Activated CD4-positive, alpha-beta memory T cell treated with anti-CD3 and anti-CD28 coated beads, Interleukin-2, amount 10 ng/mL, durations not matched to agents 7 days and 5 days (primary cell): Measurements from ENCODE around the gene MAFG. TPM values are rescaled to one million over a fixed set of nuclear protein-coding genes. Genes with fewer than 3 reads are reported as not detected.
A peak's percentile ranks its signal among the peaks of the same experiment; 100 is the strongest.

ENCODE experiments used
- CTCF ChIA-PET: fragments of 350-600 bp; sonication (Branson Sonifier 250); formaldehyde crosslinking; loops from one replicate; lab custom pipeline; 2021; ENCODE audit warnings: antibody characterized with exemption, inconsistent platforms; lab: Charles Lee
- POLR2A ChIA-PET: fragments of 350-600 bp; sonication (Branson Sonifier 250); formaldehyde crosslinking; loops from one replicate; lab custom pipeline; 2021; ENCODE audit warnings: antibody characterized with exemption; lab: Charles Lee
- DNase-seq: peaks from one replicate; pipeline ENCODE4 v3.0.0-alpha.2; 2020
- H3K27ac Mint-ChIP-seq: one replicate; pipeline ENCODE4 v1.8.0; 2021; ENCODE audit warnings: mild to moderate bottlenecking, mixed read lengths
- H3K27me3 Mint-ChIP-seq: one replicate; pipeline ENCODE4 v1.8.0; 2021; ENCODE audit warnings: mixed read lengths
- H3K36me3 Mint-ChIP-seq: one replicate; pipeline ENCODE4 v1.8.0; 2021; ENCODE audit warnings: low read depth, mixed read lengths
- H3K4me1 Mint-ChIP-seq: one replicate; pipeline ENCODE4 v1.8.0; 2021; ENCODE audit warnings: mixed read lengths
- H3K4me3 Mint-ChIP-seq: one replicate; pipeline ENCODE4 v1.8.0; 2021; ENCODE audit warnings: mild to moderate bottlenecking, mixed read lengths
- H3K9me3 Mint-ChIP-seq: one replicate; pipeline ENCODE4 v1.8.0; 2021; ENCODE audit warnings: mixed read lengths
- total RNA-seq, 2 experiments: library from RNA; stranded (reverse); gene quantifications; one replicate each; pipeline ENCODE4 v1.2.3, GENCODE V29; 2021

Gene MAFG
- total RNA-seq, 2 experiments from 2014 or later, result 35.2 to 36.5 TPM

DNA sequence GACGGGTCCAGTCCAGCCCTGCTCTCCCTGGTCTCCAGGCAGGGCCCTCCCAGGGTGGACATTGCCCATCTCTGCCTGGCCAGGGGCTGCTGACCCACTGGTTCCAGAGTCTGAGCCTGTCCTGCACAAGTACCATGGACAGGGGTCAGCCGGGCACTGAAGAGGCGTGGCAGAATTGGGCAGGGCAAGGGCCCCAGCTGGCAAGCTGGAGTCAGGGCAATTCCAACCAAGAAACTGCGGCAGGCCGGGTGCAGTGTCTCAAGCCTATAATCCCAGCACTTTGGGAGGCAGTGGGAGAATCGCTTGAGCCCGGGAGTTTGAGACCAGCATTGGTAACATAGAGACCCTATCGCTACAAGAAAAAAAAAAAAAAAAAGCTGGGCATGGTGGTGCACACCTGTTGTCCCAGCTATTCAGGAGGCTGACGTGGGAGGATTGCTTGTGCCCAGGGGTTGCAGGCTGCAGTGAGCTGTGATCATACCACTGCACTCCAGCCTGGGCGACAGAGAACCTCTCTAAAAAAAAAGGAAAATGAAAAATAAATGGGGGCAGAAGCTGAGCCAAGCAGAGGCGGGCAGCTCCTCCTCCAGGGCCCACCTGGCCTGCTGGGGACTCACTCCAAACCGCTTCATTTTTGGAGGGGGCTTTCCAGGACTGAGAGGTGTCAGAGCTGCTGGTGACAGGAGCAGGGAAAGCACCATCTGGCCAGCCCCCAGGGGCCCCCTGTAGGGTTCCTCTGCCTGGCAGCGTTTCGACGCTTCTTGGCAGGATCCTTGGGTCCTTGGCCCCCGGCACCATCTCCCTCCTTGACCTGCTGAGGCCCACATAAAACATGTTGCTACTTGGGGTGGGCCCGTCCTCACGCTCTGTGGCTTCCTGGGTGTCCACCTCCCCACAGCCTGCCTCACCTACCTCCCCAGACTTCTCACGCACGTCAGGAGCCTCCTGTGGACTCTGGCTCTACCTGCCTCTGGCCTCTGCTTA lies 2.9 kb upstream of the MAFG start:
- H3K4me3 Mint-ChIP-seq, result no peak overlapping the region
- H3K36me3 Mint-ChIP-seq, result peaks cover 6% of the 10 kb centered on the region
- H3K27me3 Mint-ChIP-seq, result peaks cover 4% of the 10 kb centered on the region
- no peak overlapping the region for H3K27ac Mint-ChIP-seq
- ChIA-PET POLR2A (interaction anchor here (1.6 to 1.7 kb wide), 2 partner anchors 14 to 72 kb away, joined by 3 to 5 read pairs; no protein-coding TSS in a partner anchor), CTCF (interaction anchor here (0.5 kb wide), 1 partner anchor 205 kb away, joined by 3 read pairs; no protein-coding TSS in a partner anchor)
- peaks cover 14% of the 10 kb centered on the region for H3K4me1 Mint-ChIP-seq
- no peak for DNase-seq
- no peaks in the 10 kb centered on the region for H3K9me3 Mint-ChIP-seq

DNA sequence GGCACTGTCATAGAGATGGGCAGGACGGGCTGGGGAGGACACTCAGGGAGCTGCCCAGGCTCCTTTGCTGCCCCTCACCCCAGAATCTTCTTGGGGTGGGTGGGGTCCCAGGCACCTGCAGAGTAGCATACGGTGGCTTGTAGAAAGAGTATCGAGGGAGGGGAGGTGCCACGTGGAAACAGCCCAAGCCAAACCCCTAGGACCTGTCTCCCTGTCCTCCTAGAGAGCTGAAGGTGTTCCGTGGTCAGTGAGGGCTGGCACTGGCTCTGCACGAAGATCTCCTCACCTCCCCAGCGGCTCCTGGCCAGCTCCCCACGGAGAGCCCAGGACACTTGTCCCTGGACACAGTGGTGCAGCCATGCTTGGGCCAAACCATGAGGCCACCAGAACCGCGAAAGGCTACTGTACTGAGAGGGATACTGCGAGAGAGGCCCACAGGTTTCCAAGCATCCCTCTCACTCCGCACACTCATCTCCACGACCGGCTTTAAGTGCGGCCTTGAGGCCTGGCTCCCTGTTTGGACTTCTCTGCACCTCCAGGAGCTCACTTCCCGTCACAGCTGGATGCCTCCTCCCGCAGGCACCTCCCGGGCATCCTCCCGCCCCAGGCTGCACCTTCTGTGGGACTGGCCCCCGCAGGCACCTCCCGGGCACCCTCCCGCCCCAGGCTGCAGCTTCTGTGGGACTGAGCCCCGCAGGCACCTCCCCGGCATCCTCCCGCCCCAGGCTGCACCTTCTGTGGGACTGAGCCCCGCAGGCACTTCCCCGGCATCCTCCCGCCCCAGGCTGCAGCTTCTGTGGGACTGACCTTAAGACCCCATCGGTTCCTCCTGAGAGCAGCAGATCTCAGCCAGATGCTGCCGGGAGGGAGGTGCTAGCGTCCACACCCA lies 2.0 kb upstream of the MAFG start:
- H3K4me3 Mint-ChIP-seq, result peak overlapping the region; percentile 43
- peaks cover 4% of the 10 kb centered on the region for H3K27me3 Mint-ChIP-seq
- CTCF ChIA-PET, result interaction anchor here (0.6 to 1.0 kb wide), 2 partner anchors 14 to 193 kb away, joined by 3 read pairs; no protein-coding TSS in a partner anchor
- H3K4me1 Mint-ChIP-seq, result peaks cover 22% of the 10 kb centered on the region
- no peaks in the 10 kb centered on the region for H3K9me3 Mint-ChIP-seq
- no peak for DNase-seq
- no peak overlapping the region for H3K27ac Mint-ChIP-seq
- POLR2A ChIA-PET, result interaction anchor here (1.6 to 7.6 kb wide), 4 partner anchors 12 to 71 kb away, joined by 3 to 62 read pairs (median 24); partner anchors contain the start of genes ARHGDIA and SIRT7
- H3K36me3 Mint-ChIP-seq, result peaks cover 6% of the 10 kb centered on the region

DNA sequence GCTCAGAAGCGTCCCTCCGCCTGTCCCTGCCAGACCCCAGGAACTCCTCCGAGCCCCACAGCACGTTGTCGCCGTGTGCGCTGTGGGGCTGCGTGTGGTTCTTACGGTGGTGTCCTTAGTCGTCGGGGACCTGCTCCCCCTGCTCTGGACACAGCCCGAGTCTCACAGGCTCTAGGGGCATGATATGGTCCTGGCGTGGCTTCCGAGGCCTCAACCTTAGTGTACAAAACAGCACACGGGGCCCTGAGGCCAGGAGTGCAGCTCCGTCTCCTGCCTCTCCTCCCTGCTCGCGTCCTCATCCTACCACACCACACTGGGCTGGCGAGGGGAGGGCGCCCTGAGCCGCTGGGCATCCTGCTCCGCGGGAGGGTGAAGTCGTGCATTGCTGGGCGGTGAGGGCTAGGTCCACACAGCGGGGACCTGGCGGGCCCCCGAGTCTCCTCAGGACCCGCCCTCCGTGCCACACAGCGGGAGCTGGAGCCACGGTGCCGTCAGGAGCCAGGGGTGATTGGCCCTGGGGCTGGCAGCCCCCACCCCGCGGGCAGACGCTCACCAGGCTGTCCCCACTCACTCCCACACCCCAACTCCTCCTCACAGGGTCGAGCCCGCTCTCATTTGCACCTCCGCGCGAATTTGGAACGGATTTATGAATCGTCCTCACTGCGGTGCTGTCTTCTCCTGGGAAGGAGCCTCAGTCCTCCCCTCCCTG lies 1.2 kb upstream of the MAFG start:
- H3K27ac Mint-ChIP-seq, result no peak overlapping the region
- ChIA-PET CTCF (interaction anchor here (0.6 to 2.4 kb wide), 4 partner anchors 13 to 192 kb away, joined by 3 to 8 read pairs (median 4); no protein-coding TSS in a partner anchor), POLR2A (interaction anchor here (1.7 to 7.6 kb wide), 4 partner anchors 11 to 96 kb away, joined by 5 to 62 read pairs (median 27); partner anchors contain the start of genes ARHGDIA, MCRIP1 and SIRT7)
- no peaks in the 10 kb centered on the region for H3K9me3 Mint-ChIP-seq
- DNase-seq, result no peak
- peaks cover 30% of the 10 kb centered on the region for H3K4me1 Mint-ChIP-seq
- peak overlapping the region; percentile 58 for H3K4me3 Mint-ChIP-seq
- peaks cover 4% of the 10 kb centered on the region for H3K27me3 Mint-ChIP-seq
- peaks cover 6% of the 10 kb centered on the region for H3K36me3 Mint-ChIP-seq

DNA sequence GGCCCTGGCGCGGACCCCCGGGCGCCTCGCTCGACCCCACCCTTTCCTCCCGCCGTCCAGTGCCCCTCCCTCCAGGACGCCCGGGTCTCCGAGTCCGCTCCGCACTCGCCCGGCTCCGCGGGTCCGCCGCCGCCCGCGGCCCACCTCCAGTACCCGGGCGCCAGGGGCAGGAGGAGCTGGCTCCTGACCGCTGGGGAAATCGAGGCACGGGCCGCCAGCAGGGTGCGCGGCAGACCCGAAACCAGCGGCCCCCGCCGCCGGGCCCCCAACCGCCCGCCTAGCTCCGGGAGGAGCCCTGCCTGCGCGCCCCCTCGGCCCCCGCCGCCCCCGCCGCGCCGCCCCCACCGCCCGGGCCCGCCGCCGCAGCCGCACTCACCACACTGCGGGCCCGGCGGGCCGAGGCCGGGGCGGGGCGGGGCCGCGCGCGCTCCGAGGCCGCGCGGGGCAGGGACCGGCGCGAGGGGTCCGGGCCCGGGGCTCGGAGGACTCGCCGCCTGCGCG lies 333 bp downstream of the MAFG start:
- POLR2A ChIA-PET, result interaction anchor here (0.5 to 7.6 kb wide), 18 partner anchors 8 to 225 kb away, joined by 3 to 62 read pairs (median 4); partner anchors contain the start of genes ANAPC11, ARHGDIA, DCXR and FASN
- peaks cover 11% of the 10 kb centered on the region for H3K36me3 Mint-ChIP-seq
- H3K27me3 Mint-ChIP-seq, result peaks cover 4% of the 10 kb centered on the region
- CTCF ChIA-PET, result interaction anchor here (0.7 to 2.7 kb wide), 9 partner anchors 9 to 111 kb away, joined by 3 to 13 read pairs (median 3); partner anchors contain the start of gene DCXR
- peaks cover 38% of the 10 kb centered on the region for H3K4me1 Mint-ChIP-seq
- peak overlapping the region; percentile 61 for H3K4me3 Mint-ChIP-seq
- DNase-seq, result no peak
- no peaks in the 10 kb centered on the region for H3K9me3 Mint-ChIP-seq
- H3K27ac Mint-ChIP-seq, result peak overlapping the region; percentile 64

DNA sequence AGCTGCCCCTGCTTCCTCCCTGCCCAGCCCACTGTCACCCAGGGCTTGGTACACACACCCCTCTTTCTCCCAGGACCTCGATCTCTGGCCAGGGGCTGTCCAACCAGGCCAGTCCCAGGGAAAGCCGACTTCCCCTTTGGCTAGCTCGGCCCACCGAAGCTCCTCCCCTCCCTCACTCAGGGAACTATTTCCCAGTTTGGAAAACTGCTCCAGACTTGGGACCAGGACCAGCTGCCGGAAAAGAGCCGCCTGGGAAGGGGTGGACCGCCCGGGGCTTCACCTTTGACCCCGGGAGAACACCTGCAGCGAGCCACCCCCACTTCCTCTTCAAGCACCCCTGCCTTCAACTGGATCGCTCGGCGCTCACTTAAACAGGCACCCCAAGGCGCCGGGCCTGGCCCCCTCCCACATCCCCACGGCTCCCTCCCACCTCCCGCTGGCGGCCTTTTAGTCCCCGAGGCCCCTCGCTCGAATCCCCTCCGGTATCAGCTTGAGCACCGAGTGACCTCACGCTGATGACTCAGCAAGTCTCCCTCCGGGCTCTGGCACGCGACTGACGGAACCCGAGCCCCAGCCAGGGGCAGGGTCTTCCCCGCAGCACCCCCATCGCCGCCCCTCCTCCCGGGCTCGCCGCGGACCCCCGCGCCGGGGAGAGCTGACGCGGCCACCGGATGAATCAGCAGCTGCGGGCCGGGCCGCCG lies 934 bp downstream of the MAFG start:
- peaks cover 4% of the 10 kb centered on the region for H3K27me3 Mint-ChIP-seq
- DNase-seq, result peak; percentile 65
- peak overlapping the region; percentile 91 for H3K4me3 Mint-ChIP-seq
- peak overlapping the region; percentile 94 for H3K27ac Mint-ChIP-seq
- H3K9me3 Mint-ChIP-seq, result no peaks in the 10 kb centered on the region
- POLR2A ChIA-PET, result interaction anchor here (0.8 to 7.6 kb wide), 19 partner anchors 9 to 523 kb away, joined by 3 to 62 read pairs (median 4); partner anchors contain the start of genes ARHGDIA, ARL16, CENPX and DCXR
- H3K36me3 Mint-ChIP-seq, result peaks cover 13% of the 10 kb centered on the region
- CTCF ChIA-PET, result interaction anchor here (0.8 to 2.7 kb wide), 5 partner anchors 10 to 111 kb away, joined by 3 to 13 read pairs (median 5); partner anchors contain the start of gene DCXR
- H3K4me1 Mint-ChIP-seq, result peaks cover 39% of the 10 kb centered on the region

DNA sequence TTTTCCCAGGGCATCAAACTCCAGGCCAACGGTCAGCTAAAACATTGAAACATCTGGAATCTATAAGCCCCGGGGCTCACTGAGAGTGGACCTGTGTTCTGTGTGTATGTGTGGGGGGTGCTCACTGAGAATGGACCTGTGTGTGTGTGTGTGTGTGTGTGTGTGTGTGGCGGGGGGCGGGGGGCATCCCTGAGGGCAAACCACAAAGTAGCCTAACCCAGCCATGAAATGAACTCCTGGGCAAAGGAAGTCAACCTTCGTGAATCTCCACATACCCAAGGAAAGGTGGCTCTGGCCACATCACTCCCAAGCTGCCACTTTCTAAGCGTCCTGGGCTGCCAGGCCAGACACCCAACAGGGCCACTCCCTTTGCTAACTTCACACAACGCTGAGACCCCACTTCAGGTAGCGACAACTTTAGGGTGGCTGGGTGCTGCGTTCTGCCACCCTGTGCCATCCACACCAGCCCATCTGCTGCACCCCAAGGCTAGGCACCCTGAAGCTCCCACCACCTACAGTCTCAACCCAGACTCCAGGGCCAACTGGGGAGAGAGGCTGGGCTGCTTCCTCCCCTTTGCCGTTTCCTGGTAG lies 1.6 kb downstream of the MAFG start:
- DNase-seq, result no peak
- Mint-ChIP-seq H3K4me1 (peaks cover 42% of the 10 kb centered on the region), H3K4me3 (peak overlapping the region; percentile 91), H3K27ac (peak overlapping the region; percentile 94), H3K36me3 (peaks cover 16% of the 10 kb centered on the region), H3K9me3 (no peaks in the 10 kb centered on the region), H3K27me3 (peaks cover 4% of the 10 kb centered on the region)
- CTCF ChIA-PET, result interaction anchor here (0.8 to 2.7 kb wide), 6 partner anchors 9 to 112 kb away, joined by 3 to 13 read pairs (median 4); partner anchors contain the start of genes DCXR and P4HB
- POLR2A ChIA-PET, result interaction anchor here (0.7 to 7.6 kb wide), 17 partner anchors 9 to 523 kb away, joined by 3 to 62 read pairs (median 4); partner anchors contain the start of genes ARHGDIA, ARL16, CENPX and DCXR

DNA sequence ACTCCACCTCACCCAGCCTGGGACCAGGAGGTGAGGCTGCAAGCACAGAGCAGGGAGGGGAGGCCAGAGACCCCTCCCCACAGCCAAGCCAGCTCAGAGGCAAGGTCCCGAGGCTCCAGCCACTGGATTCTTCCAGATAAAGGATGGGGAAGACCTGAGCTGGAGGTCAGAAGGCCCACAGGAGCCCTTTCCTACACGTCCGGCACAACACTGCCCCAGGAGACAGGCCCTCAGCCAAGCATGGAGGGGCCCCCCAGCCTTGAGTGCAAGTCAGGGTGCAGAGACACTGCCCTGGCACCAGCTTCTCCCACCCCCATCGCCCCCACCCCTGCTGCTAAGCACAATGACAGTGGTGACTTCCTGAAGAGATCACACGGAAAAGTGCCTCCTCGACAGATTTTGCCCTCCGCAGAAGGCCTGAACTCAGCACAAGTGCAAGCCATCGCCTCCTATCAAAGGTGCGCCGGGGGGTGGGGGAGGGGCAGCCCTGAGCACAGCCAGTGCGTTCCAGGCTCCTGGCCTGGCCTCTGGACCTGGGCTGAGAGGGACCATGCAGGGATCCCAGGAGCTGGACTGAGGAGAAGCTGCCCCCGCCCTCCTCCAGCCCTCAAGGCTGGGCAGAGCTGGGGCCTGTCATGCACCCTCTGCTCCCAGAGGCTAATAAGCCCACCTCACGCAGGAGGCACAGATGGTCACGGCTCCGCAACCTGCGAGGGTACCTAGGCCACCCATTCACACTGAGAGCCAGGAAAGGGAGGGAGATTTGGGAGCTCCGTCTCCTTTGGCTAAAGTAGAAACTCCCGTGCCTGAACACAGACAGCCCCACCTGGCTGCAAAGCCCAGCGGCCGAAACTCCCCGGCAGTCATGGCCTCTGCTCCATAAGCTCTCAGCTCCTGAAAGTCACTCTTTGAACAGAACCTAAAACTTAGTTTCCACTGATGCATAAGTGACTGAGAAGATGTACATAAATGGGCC lies 2.7 kb downstream of the MAFG start:
- CTCF ChIA-PET, result interaction anchor here (0.9 to 1.7 kb wide), 3 partner anchors 35 to 64 kb away, joined by 3 to 6 read pairs (median 5); partner anchors contain the start of genes NOTUM and P4HB
- peak; percentile 57 for DNase-seq
- peaks cover 43% of the 10 kb centered on the region for H3K4me1 Mint-ChIP-seq
- peaks cover 20% of the 10 kb centered on the region for H3K36me3 Mint-ChIP-seq
- H3K27ac Mint-ChIP-seq, result peak overlapping the region; percentile 94
- H3K4me3 Mint-ChIP-seq, result peak overlapping the region; percentile 59
- no peaks in the 10 kb centered on the region for H3K9me3 Mint-ChIP-seq
- POLR2A ChIA-PET, result interaction anchor here (0.7 to 7.6 kb wide), 12 partner anchors 8 to 525 kb away, joined by 3 to 62 read pairs (median 4); partner anchors contain the start of genes ANAPC11, ARHGDIA, ARL16 and HGS
- peaks cover 4% of the 10 kb centered on the region for H3K27me3 Mint-ChIP-seq

DNA sequence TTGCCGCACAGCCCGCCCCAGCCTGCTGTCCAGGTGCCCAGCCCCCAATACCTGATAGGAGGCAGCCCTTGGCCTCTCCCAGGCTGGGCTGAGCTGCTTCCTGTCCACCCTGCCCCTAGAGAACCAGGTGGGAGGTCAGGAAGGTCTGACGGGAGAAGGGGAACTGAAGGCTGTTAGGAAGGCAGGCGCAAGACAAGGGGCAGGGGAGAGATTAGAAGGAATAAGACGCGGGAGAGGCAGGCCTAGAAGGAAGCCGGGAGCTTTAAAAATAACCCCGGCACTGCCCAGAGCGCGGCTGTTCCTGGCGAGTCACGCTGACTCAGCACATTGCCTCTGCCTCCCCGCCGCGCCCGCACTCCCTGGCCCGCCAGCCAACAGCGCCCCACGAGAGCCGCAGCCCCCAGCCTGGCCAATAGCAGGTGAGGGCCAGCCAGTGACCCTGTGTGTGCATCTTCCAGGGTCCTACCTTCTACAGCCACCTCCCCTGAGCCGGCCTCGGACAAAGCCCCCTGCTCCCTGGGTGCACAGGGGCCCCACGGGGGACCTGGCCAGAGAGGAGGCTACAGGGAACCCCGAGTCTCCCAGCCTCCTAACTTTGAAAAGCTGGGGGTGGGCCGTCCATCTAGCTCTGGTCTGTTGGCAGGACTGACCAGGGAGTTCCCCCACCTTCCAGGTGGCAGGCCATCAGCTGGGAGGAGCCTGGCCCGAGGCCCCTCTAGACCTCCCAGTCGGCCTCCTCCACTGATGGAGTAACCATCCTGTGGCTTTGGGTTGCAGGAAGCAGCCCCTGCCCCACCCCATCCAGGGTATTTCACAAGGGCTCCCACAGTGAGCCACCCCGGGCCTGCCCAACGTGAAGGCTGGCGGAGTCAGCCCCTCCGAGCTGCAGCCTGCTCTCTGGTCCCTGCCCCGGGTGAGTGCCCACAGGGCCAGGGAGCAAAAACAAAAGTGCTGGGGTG lies 4.0 kb downstream of the MAFG start:
- Mint-ChIP-seq H3K36me3 (peaks cover 30% of the 10 kb centered on the region), H3K4me3 (peak overlapping the region; percentile 59), H3K4me1 (peaks cover 51% of the 10 kb centered on the region), H3K9me3 (no peaks in the 10 kb centered on the region), H3K27ac (peak overlapping the region; percentile 83), H3K27me3 (peaks cover under 1% of the 10 kb centered on the region)
- no peak for DNase-seq
- POLR2A ChIA-PET, result interaction anchor here (0.7 to 7.6 kb wide), 9 partner anchors 11 to 221 kb away, joined by 3 to 62 read pairs (median 4); partner anchors contain the start of genes ANAPC11, ARHGDIA, FASN and MRPL12
- CTCF ChIA-PET, result interaction anchor here (1.7 kb wide), 1 partner anchor 54 kb away, joined by 6 read pairs; no protein-coding TSS in a partner anchor
